ENCODE measurements around the gene TMEM243. TPM values are rescaled to one million over a fixed set of nuclear protein-coding genes. Genes with fewer than 3 reads are reported as not detected.
"Not testable (repeated sequence)": the region's sequence is repeated elsewhere in the genome, so short reads cannot be mapped to it uniquely, and the experiment has no call there.

The TMEM243 gene
- total and polyA plus RNA-seq, 10 of the 15 experiments (the other 5 are each of a cell fraction or from before 2014, with no cell fraction given), result 47.8 to 170 (median 77.9) TPM

GRCh38 chr7:87206361-87206760 lies 13.2 kb downstream of the TMEM243 start:
- BruUV-seq (replicated peaks), result no TSS peak
- Histone ChIP-seq H4K20me1 (ENCODE audit: control insufficient read depth, insufficient read depth) (peaks cover 4% of the 10 kb centered on the region; the same call in 1 of the 2 replicates), H3K9ac (ENCODE audit: control insufficient read depth, insufficient read depth, low read length) (no peak overlapping the region), H3K79me2 (ENCODE audit: control insufficient read depth, insufficient read depth, low read length) (peaks cover 94% of the 10 kb centered on the region), H3K4me2 (ENCODE audit: control insufficient read depth, insufficient read depth) (no peak overlapping the region), H3K4me3 (no peak overlapping the region), H2AFZ (ENCODE audit: control insufficient read depth, low read depth, low read length) (no peak overlapping the region), H3K36me3 (ENCODE audit: control insufficient read depth in 2 of 2, insufficient read depth in 2 of 2, low read length in 1 of 2) (peaks cover 6 to 31% of the 10 kb centered on the region in 2 experiments), H3K4me1 (ENCODE audit: control insufficient read depth, insufficient read depth, low read length) (peaks cover 11% of the 10 kb centered on the region), H3K27me3 (replicated peaks in 1 of 2; ENCODE audit: control insufficient read depth in 2 of 2, insufficient read depth in 2 of 2, low read length in 1 of 2) (no peaks in the 10 kb centered on the region), H3K9me3 (replicated peaks; ENCODE audit: control insufficient read depth, insufficient read depth, low read length) (peaks cover 38% of the 10 kb centered on the region), H3K27ac (ENCODE audit: control insufficient read depth, insufficient read depth) (no peak overlapping the region)
- POLR2A ChIA-PET, result interaction anchor here (0.5 kb wide), 1 partner anchor 134 kb away, joined by 3 read pairs; no protein-coding TSS in a partner anchor
- 100% methylated on average over 1 of the region's 1 CpG for WGBS (ENCODE audit: insufficient coverage, insufficient replicate concordance, low lambda C conversion rate, missing lambda C conversion rate)
- RAD21 ChIA-PET (ENCODE audit: unreplicated experiment), result no interaction called here
- no peak for TF ChIP-seq HDAC2 (IDR thresholded peaks at IDR 0.05)
- TF ChIP-seq SMC3 (IDR thresholded peaks at IDR 0.05; ENCODE audit: borderline replicate concordance, low read length), result no peak
- no peak for TF ChIP-seq KAT2A (conservative IDR thresholded peaks at IDR 0.05; ENCODE audit: control insufficient read depth, low read depth, low read length)
- no peak for TF ChIP-seq E2F4 (IDR thresholded peaks at IDR 0.05; ENCODE audit: low read depth, low read length)
- TF ChIP-seq BHLHE40 (IDR thresholded peaks at IDR 0.05; ENCODE audit: borderline replicate concordance in 1 of 2, low read depth in 2 of 2, low read length in 1 of 2), result no peak
- in situ Hi-C loops (cut with MboI), result no loop called here
- CTCF ChIA-PET, result no interaction called here
- no peak for DNase-seq (ENCODE audit: low read depth, low spot score)
- intact Hi-C loops (cut with micrococcal nuclease; ENCODE audit: unreplicated experiment), result no loop called here
- ATAC-seq, result no peak
- SMC1A ChIA-PET (ENCODE audit: uncharacterized antibody, unreplicated experiment), result interaction anchor here (1.1 kb wide), 1 partner anchor 34 kb away, joined by 4 read pairs; no protein-coding TSS in a partner anchor
- FAIRE-seq, result no peak

GRCh38 chr7:87205701-87206100 lies 13.8 kb downstream of the TMEM243 start:
- BruUV-seq (replicated peaks); SMC1A ChIA-PET (ENCODE audit: uncharacterized antibody, unreplicated experiment): not testable (repeated sequence)

More at GRCh38 chr7:87205701-87206100, 13.8 kb downstream of the TMEM243 start:
- CTCF ChIA-PET; FAIRE-seq; H3K9ac ChIP-seq (ENCODE audit: control insufficient read depth, insufficient read depth, low read length); H3K4me2 ChIP-seq (ENCODE audit: control insufficient read depth, insufficient read depth); POLR2A ChIA-PET; ATAC-seq; in situ Hi-C loops (cut with MboI); H3K4me1 ChIP-seq (ENCODE audit: control insufficient read depth, insufficient read depth, low read length); DNase-seq (ENCODE audit: low read depth, low spot score); H3K27ac ChIP-seq (ENCODE audit: control insufficient read depth, insufficient read depth); H2AFZ ChIP-seq (ENCODE audit: control insufficient read depth, low read depth, low read length); intact Hi-C loops (cut with micrococcal nuclease; ENCODE audit: unreplicated experiment); RAD21 ChIA-PET (ENCODE audit: unreplicated experiment); H4K20me1 ChIP-seq (ENCODE audit: control insufficient read depth, insufficient read depth); H3K4me3 ChIP-seq; H3K27me3 ChIP-seq (replicated peaks in 1 of 2; ENCODE audit: control insufficient read depth in 2 of 2, insufficient read depth in 2 of 2, low read length in 1 of 2): not testable (repeated sequence)
- 70% methylated on average over 3 of the region's 3 CpGs for WGBS (ENCODE audit: insufficient coverage, insufficient replicate concordance, low lambda C conversion rate, missing lambda C conversion rate)
- Histone ChIP-seq H3K79me2 (ENCODE audit: control insufficient read depth, insufficient read depth, low read length) (peaks cover 94% of the 10 kb centered on the region), H3K9me3 (replicated peaks; ENCODE audit: control insufficient read depth, insufficient read depth, low read length) (peaks cover 38% of the 10 kb centered on the region), H3K36me3 (ENCODE audit: control insufficient read depth in 2 of 2, insufficient read depth in 2 of 2, low read length in 1 of 2) (peaks cover 6 to 26% of the 10 kb centered on the region in 2 experiments)

Measured in GM12878 (cell line).